ENCODE measurements around the gene SYDE1.

DNA sequence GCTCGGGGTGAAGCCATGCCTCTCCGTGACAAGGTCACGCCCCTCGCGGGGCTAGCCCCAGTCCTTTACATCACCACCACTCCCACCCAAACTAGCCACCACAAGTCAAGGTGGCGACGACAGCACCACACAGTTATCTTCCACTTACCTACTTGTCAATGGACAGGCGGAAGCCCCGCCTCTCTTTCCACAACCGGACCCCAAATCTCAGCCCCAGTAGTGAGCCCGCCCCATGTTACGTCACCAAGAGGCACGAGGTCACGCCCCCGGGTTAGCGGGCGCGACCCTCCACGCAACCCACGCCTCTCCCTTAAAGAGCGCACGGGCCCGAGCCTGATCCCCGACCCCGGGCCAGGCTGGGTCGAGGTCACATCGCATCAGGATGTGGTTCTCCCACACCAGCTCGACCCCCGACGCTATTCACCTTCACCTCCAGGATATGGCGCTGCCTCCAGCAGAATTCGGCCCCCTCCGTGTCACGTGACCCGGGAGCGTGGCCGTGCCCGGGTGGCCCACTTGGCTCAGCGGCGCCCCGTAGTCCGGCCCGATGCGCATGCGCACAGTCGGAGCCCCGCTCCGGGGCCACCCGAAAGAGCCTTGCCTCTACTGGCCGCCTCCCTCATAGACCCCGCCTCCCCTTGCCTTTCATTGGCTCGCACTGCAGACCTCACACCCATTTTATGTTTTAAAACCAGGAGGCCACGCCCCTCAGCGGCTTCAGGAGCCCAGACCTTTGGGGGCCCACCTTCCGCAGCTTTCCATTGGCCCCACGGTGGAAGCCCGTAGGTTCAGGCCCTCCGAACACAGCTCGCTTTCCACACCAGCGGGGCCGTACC lies 18.2 kb downstream of the SYDE1 start:
- TF ChIP-seq, protein P1, sequence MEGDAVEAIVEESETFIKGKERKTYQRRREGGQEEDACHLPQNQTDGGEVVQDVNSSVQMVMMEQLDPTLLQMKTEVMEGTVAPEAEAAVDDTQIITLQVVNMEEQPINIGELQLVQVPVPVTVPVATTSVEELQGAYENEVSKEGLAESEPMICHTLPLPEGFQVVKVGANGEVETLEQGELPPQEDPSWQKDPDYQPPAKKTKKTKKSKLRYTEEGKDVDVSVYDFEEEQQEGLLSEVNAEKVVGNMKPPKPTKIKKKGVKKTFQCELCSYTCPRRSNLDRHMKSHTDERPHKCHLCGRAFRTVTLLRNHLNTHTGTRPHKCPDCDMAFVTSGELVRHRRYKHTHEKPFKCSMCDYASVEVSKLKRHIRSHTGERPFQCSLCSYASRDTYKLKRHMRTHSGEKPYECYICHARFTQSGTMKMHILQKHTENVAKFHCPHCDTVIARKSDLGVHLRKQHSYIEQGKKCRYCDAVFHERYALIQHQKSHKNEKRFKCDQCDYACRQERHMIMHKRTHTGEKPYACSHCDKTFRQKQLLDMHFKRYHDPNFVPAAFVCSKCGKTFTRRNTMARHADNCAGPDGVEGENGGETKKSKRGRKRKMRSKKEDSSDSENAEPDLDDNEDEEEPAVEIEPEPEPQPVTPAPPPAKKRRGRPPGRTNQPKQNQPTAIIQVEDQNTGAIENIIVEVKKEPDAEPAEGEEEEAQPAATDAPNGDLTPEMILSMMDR (IDR thresholded peaks at IDR 0.05): peak in 1 of 4 experiments; percentile 46
- TF ChIP-seq POLR2A (IDR thresholded peaks at IDR 0.05) (peak; percentile 21 to 50), POLR2AphosphoS5 (IDR thresholded peaks at IDR 0.05) (peak; percentile 88)

Measured in gastroesophageal sphincter (tissue), 3 donors.